Measurements from ENCODE around the gene RAPGEF2. TPM values are rescaled to one million over a fixed set of nuclear protein-coding genes. Genes with fewer than 3 reads are reported as not detected.

The RAPGEF2 gene
- total RNA-seq, 1 donor = 50.3 TPM

GRCh38 chr4:159195361-159195769 lies 92.5 kb downstream of the RAPGEF2 start:
- no peak for TF ChIP-seq CTCF (IDR thresholded peaks at IDR 0.05; ENCODE audit: extremely low read depth, low read depth, low read length)
- Histone ChIP-seq H3K36me3 (ENCODE audit: insufficient read depth, low read length) (no peaks in the 10 kb centered on the region), H3K4me2 (ENCODE audit: insufficient read depth, low read length) (no peak overlapping the region), H3K4me1 (ENCODE audit: insufficient read depth, low read length) (peaks cover 16% of the 10 kb centered on the region), H3K27ac (ENCODE audit: low read depth, low read length) (no peak overlapping the region), H4K20me1 (ENCODE audit: insufficient read depth, low read length) (peaks cover 3% of the 10 kb centered on the region), H3K27me3 (ENCODE audit: insufficient read depth, low read length) (no peaks in the 10 kb centered on the region), H3K9me3 (ENCODE audit: low read depth, low read length) (no peaks in the 10 kb centered on the region), H3K4me3 (ENCODE audit: insufficient read depth, low read length) (no peak overlapping the region), H2AFZ (ENCODE audit: low read length) (no peak overlapping the region), H3K79me2 (ENCODE audit: insufficient read depth, low read length) (peaks cover 10% of the 10 kb centered on the region)
- no peak for DNase-seq (ENCODE audit: insufficient read length, low spot score, missing footprints)

GRCh38 chr4:159197260-159197884 lies 94.5 kb downstream of the RAPGEF2 start:
- no peaks in the 10 kb centered on the region for H3K36me3 ChIP-seq (ENCODE audit: insufficient read depth, low read length)
- H4K20me1 ChIP-seq (ENCODE audit: insufficient read depth, low read length) = no peaks in the 10 kb centered on the region
- H2AFZ ChIP-seq (ENCODE audit: low read length) = peak overlapping the region; percentile 61
- no peaks in the 10 kb centered on the region for H3K27me3 ChIP-seq (ENCODE audit: insufficient read depth, low read length)
- H3K79me2 ChIP-seq (ENCODE audit: insufficient read depth, low read length) = peaks cover 6% of the 10 kb centered on the region
- peak overlapping the region; percentile 86 for H3K4me2 ChIP-seq (ENCODE audit: insufficient read depth, low read length)
- peaks cover 8% of the 10 kb centered on the region for H3K4me1 ChIP-seq (ENCODE audit: insufficient read depth, low read length)
- peak overlapping the region; percentile 63 for H3K4me3 ChIP-seq (ENCODE audit: insufficient read depth, low read length)
- DNase-seq (ENCODE audit: insufficient read length, low spot score, missing footprints) = peak; percentile 45
- no peaks in the 10 kb centered on the region for H3K9me3 ChIP-seq (ENCODE audit: low read depth, low read length)
- no peak for TF ChIP-seq CTCF (IDR thresholded peaks at IDR 0.05; ENCODE audit: extremely low read depth, low read depth, low read length)
- H3K27ac ChIP-seq (ENCODE audit: low read depth, low read length) = peak overlapping the region; percentile 63

GRCh38 chr4:159197885-159198269 lies 95.0 kb downstream of the RAPGEF2 start:
- Histone ChIP-seq H3K27me3 (ENCODE audit: insufficient read depth, low read length) (no peaks in the 10 kb centered on the region), H3K4me2 (ENCODE audit: insufficient read depth, low read length) (peak overlapping the region; percentile 86), H3K4me3 (ENCODE audit: insufficient read depth, low read length) (peak overlapping the region; percentile 63), H3K27ac (ENCODE audit: low read depth, low read length) (peak overlapping the region; percentile 63), H3K36me3 (ENCODE audit: insufficient read depth, low read length) (no peaks in the 10 kb centered on the region), H3K9me3 (ENCODE audit: low read depth, low read length) (no peaks in the 10 kb centered on the region), H4K20me1 (ENCODE audit: insufficient read depth, low read length) (no peaks in the 10 kb centered on the region), H3K4me1 (ENCODE audit: insufficient read depth, low read length) (peaks cover 8% of the 10 kb centered on the region), H3K79me2 (ENCODE audit: insufficient read depth, low read length) (peaks cover 6% of the 10 kb centered on the region), H2AFZ (ENCODE audit: low read length) (peak overlapping the region; percentile 61)
- TF ChIP-seq CTCF (IDR thresholded peaks at IDR 0.05; ENCODE audit: extremely low read depth, low read depth, low read length) = no peak
- peak; percentile 59 for DNase-seq (ENCODE audit: insufficient read length, low spot score, missing footprints)

GRCh38 chr4:159199826-159200225 lies 96.9 kb downstream of the RAPGEF2 start:
- Histone ChIP-seq H3K27me3 (ENCODE audit: insufficient read depth, low read length) (no peaks in the 10 kb centered on the region), H3K79me2 (ENCODE audit: insufficient read depth, low read length) (peaks cover 14% of the 10 kb centered on the region), H3K36me3 (ENCODE audit: insufficient read depth, low read length) (no peaks in the 10 kb centered on the region), H3K9me3 (ENCODE audit: low read depth, low read length) (no peaks in the 10 kb centered on the region), H3K4me2 (ENCODE audit: insufficient read depth, low read length) (no peak overlapping the region), H3K4me1 (ENCODE audit: insufficient read depth, low read length) (peaks cover 8% of the 10 kb centered on the region), H3K27ac (ENCODE audit: low read depth, low read length) (no peak overlapping the region), H2AFZ (ENCODE audit: low read length) (no peak overlapping the region), H3K4me3 (ENCODE audit: insufficient read depth, low read length) (no peak overlapping the region), H4K20me1 (ENCODE audit: insufficient read depth, low read length) (peaks cover 3% of the 10 kb centered on the region)
- no peak for TF ChIP-seq CTCF (IDR thresholded peaks at IDR 0.05; ENCODE audit: extremely low read depth, low read depth, low read length)
- no peak for DNase-seq (ENCODE audit: insufficient read length, low spot score, missing footprints)

Data from osteoblast (primary cell).